HG02852 (cell line): Measurements from ENCODE around the gene AMIGO3.

Source experiments
- ATAC-seq: cut with Tn5 transposase; IDR thresholded peaks from one replicate; pipeline ENCODE4 v1.9.1; 2021; ENCODE audit warnings: mild to moderate bottlenecking, moderate library complexity; ENCODE audit not compliant: unreplicated experiment

AMIGO3 gene

GRCh38 chr3:49671291-49672288 lies 47.9 kb downstream of the AMIGO3 start:
- no peak for ATAC-seq

GRCh38 chr3:49670940-49671290 lies 48.6 kb downstream of the AMIGO3 start:
- no peak for ATAC-seq

GRCh38 chr3:49669352-49669751 lies 50.1 kb downstream of the AMIGO3 start:
- no peak for ATAC-seq

GRCh38 chr3:49668861-49669260 lies 50.6 kb downstream of the AMIGO3 start:
- no peak for ATAC-seq

GRCh38 chr3:49668414-49668797 lies 51.1 kb downstream of the AMIGO3 start:
- ATAC-seq: no peak

- no peak for ATAC-seq
Measured at GRCh38 chr3:49667701-49668413, 51.6 kb downstream of the AMIGO3 start.
